T-helper 22 cell (primary cell): Measurements from ENCODE around the gene TCF7L2.
"Not testable (repeated sequence)": the region's sequence is repeated elsewhere in the genome, so short reads cannot be mapped to it uniquely, and the experiment has no call there.

Source experiments
- DNase-seq: peaks from one replicate; pipeline ENCODE4 v3.0.0-alpha.2; 2020; ENCODE audit warnings: low read depth

The TCF7L2 gene

DNA sequence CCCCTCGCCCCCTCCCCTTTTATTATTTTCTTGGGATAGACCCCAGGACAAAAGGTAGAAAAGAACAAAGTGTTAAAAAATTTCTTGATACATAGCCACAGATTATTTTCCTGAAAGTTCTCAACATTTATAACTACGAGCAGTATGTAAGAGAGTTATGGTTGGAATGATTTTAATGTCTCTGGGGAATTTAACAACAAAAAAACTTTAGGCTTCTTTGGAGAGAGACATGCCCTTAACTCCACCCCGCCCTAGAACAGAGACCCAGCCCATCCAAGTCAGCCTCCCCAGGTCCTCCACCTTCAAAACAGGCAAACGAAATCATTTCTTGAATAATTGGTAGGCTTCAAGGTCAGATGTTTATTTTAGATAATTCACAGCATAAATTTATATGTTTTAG, 97.1 kb downstream of the TCF7L2 start:
- DNase-seq: no peak

DNA sequence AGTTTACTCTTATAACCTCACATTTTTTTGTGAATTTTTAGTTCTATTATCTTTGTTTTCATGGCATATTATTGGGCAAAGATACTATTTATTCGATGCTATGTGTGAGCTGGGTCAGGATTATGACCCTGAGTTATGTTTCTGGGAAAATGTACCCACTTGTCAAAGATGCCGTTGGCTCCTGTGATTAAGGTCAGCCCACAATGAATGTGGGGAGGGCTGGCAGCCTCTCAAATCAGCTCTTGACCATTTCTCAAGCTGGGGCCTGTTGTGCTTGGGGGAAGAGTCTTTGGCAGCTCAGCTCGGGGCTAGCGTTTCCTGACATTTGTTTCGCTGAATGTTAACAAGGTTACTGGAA, 97.5 kb downstream of the TCF7L2 start:
- DNase-seq: no peak

DNA sequence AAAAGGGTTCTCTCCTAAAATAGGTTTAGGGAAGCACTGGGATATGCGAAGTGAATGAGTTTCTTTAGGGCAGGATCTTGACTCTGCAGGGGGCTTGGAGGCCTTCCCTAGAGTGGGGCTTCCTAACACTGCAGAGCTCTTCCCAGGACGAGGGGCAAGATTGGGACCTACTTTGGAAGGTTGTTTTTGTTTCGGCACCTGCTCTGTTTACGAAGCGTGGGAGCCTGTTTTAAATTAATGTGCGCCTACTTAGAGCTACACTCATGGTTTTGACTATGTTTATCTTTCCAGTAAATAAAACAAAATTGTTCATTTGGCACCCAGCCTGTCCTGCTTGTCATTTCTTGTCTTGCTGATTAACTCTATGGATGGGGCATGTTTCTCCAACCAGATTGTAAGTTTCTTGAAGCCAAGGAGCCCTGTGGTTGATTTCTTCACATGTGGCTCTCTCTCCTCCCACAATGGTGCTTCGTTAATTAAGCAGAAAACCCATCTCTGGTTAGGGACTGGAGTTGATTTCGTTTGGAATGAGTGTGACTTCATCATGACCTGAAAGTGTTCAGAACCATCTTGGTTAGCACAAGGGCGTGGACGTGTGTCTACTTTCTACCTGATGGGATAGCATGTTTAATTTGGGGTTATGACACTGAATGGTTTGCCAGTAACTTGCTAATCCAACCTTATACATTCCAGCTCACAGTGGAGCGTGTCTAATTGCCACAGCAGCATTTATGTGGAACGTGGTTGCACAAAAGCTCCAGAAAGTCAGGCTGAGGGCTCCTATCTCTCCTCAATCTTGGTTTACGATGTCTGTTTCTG, 98.1 kb downstream of the TCF7L2 start:
- DNase-seq: no peak

DNA sequence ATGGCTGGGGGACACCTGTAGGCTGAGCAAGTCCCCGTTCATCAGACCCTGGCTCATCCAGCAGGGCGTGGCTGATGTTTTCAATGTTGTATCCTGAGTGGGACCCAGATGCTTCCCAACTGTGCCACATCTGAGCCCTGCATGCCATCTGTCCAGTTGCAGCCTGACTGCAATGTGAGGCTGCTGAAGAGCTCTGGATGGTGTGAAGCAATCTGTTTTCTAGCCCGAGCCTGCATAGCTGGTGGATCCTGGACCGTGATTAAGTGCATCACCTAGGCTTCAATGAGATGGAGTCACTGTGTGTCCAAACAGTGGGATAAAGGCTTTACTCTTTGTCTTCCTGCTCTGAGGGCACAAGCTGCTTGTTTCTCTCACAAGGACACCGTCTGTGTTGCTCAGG, 99.8 kb downstream of the TCF7L2 start:
- no peak for DNase-seq

DNA sequence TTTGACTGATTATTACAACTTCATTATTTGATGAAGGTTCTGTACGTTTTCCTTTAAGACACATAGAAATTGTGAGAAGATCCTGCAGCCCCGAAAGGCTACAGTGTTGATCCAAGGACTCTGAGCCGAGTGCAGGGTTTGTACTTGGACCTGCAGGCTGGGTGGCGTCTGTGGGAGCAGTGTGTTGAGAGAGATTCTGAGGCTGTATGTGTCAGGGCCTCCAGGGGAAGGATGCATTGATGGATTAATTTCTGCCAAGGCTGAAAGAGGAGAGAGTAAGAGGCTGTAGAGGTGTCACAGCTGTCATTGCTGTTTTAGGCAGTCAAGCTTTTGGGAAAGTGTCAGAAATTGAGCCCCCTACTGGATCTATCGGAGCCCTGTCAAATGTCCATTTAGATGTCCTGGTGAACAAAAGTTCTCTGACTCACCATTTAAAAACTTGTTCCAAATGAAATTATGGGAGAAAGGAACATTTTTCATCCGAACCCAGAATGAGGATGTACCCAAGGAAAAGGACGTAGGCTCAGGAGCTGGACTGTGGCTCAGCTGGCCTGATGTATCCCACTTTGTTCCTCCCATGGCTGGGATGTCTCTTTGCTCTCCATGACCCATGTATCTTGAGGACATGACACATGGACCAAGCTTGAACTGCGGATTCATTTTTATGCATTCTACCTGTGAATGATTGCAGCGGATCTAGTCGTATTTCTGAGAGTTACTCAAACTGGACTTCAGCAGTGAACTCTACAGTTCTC, 102.2 kb downstream of the TCF7L2 start:
- no peak for DNase-seq

DNA sequence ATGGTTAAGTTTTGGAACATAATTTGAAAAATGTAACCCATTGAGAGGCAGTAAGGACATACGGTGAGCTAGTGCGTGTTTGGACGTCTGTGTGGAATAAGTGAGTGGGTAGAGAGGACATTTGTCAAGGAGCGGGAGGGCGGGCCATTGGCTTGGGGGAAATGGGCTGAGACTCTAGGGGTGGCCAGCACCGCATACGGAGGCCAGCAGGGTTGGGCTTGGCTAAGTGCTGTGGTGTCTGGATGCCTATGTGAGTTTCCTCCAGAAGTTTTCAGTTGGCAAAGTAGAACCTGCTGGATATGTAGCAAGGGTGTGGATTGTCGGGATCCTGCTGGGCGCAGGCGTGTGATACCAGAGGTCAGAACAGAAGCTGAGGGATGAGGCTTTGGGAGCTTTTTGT, 103.0 kb downstream of the TCF7L2 start:
- no peak for DNase-seq

DNA sequence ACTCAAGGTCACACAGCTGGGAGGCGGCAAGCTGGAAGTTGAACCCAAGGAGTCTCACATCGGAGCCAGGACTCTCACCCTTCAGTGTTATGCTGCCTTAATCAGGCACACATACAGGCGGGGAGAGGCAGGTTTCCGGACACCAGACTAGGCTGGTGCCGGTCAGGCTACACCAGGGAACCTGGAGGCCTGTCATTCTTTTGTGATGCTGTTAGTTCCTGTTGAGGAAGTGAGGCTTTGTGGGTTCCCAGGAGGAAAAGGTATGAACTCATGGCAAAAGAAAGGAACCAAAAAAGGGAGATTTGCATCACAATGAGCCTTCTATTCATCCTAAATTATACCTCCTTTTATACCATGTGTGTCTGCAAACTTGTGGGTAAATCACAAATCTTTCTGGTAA, 103.8 kb downstream of the TCF7L2 start:
- DNase-seq: no peak

DNA sequence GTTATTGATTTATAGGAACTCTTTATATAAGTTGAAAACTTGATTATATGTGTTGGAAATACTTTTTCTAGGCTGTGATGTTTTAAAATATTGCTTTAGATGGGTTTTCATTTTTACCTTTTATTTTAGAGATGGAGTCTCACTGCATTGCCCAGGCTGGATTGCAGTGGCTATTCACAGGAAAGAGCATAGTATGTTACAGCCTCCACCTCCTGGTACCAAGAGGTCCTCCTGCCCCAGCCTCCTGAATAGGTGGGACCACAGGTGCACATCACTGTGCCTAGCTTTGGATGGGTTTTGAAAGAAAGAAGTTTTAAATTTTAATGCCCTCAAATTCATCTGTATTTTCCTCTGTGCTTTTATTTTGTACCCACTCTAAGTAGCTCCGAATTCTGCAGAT, 105.4 kb downstream of the TCF7L2 start:
- DNase-seq: no peak

DNA sequence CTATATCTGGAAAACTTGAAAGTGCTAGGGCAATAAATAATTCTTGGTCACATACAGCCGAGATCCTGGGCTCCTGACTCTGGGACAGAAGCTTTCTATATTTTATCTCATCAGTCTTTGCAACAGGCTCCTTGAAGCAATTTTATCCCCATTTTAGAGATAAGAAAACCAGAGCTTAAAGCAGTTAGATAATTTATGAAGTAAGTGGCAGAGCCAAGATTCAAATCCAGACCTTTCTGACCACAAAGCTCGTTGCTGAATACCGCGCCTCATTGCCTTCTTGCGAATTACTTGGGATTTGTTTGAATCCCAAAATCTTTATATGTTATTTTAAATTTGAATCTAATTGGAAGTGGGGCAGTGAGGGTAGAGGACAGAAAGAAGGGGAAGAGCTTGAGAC, 106.0 kb downstream of the TCF7L2 start:
- DNase-seq: no peak

DNA sequence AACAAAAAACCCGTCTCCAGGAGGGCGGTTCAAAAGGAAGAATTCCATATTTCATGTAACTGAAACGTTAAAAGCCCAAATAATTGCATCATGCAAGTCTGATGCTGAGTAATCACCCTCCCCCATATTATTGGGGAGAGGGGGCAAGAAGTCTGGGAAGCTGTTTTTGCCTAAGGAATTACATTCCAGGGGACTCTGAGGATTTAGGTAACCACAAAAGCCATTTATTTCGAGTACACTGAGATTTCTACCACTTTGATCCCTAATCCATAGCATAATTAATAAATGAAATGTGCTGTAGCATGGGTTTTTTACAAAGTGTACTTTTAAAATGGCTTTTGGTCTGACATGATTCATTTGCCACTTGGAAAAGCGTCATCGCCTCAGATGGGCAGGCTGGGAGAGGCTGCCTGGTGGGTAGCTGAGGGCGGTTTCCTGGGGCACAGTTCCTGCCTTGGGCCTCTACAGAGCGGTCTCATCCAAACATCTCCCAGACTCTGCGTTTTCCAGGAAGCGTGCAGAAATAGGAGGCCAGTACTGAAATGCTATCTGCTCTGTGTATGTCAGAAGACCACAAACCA, 106.5 kb downstream of the TCF7L2 start:
- no peak for DNase-seq

DNA sequence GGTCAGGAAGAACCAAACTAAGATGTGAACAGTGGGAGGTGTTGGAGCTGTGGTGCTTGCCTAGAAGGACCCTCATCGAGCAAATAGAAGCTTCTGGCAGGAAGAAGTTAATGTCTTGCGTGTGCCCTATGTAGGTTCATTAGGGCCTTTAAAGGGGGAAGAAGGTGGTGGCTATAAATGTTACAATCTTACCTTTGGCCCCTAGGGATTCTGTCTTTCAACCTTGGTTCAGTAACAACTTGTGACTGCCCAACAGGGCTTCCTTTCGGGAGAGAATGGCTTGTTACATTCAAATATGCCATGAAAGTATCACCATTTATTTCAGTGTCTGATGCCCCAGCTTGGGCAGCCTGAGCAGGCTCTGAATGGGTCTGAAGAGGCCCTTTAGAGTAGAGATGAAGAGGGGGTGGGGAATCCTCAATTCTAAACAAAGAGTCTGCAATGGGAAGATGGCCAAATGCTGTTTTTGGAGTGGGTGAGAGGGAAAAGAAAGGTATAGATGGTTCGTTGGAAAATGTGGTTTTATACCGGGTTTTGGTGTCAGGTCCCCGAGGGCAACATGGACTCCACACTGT, 108.0 kb downstream of the TCF7L2 start:
- no peak for DNase-seq

DNA sequence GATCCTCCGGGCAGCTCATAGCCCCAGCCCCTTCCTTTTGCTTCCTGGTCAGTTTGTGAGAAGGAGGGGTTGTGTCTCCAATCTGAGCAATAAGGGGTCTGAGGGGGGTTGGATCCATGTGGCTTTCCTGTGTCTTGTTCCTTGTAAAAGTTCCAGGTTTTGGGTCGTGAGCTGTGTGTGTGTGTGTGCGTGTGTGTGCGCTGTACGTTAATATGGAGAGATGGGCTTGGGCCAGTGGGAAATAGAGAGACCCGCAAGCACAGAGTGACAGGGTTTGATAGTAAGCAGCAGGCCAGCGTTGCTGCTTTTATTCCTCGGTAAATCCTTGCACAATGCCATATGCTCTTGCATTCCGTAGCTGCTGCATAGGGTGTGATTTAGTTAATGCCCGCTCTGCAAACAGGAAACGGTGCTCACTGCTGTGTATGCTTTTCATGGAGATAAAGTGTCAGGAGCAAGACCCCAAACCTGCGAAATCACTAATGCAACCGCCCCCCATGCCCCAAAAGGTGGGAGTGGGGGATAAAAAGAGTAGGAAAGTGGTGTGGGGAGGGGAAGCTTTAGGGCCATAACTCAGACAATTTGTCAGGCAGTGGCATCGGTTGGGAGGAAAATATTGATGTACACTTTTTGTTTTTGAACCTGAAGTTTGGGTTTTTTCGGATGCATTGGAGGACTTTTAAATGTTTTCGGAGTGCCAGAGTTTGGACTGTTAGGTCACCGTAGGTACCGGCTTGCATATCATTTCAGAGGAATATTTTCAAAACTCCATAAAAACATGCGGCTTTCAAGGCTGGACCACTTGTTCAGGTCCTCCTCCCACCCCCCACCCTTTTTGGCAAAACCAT, 108.7 kb downstream of the TCF7L2 start:
- DNase-seq: no peak

DNA sequence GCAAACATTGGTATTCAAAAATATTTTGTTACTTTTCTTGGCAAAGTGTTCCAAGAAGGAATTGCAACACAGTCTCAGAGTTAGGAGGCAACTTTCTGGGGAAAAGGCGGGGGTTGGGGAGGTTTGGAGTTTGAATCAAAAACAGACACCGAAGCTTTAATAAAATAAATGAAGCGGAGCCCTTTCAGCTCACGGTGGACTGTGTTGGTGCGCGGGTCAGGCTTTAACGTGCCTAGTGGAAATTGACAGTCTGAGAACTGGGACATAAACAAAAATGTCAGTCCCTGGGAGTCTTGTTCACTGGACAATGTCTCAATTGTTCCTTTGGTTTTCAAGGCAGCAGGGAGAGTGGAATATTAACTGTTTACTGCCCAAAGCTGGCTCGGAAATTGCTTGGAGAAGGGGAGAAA, 109.3 kb downstream of the TCF7L2 start:
- no peak for DNase-seq

DNA sequence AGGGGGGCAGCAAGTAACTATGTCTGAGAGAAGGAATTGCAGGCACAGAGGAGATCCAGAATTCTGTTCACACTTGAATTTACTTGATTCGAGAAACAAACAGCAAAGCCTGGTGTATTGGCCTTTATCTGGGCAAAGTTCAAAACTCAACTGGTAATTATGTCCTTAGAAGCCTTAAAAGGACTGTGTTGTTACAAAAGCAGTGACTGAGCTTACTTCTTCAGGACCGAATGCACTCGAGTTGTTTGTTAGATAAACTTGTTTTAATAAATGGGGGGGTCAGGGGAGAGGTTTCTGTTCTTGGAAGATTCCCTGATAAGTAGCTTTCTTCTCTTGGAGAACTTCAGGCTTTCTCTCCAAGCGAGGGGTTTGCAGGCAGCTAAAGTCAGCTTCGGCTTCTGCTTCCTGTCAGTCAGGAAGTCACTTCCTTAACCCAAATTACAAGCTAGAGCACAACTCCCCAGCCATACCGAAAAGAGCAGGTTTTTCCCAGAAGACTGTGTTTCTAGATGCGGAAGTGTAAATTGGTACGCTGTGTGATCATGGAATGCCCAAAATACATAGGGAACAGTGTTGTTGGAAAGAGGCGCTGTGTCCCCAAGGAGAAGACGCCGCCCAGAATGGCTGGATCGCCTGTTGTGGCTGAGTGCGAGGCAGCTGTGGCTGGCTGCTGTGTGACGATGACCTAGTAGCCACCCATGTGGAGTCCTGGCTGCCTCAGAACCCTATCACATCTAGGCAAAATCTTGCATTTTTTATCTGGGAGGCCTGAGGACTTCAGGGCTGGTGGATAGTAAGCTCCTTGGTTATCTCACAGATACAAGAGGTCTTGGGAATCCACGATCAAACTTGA, 110.4 kb downstream of the TCF7L2 start:
- DNase-seq: no peak

DNA sequence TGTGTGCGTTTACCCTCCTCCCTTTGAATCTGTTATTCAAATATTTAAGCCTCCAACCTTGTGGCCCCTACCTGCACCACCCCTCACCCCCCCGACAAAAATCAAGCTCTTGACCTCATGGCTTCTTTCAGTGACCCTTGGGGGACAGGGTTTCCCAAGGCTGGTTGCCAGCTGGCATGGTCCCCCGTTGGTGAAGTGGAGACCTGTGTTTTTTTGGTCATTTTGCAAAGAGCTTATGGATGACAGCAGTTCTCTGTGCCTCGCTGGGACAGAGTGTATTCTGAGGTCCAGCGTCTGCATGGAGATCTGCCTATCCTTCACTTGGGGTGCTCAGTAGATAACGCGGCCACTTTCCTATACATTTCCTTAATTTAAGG, 111.0 kb downstream of the TCF7L2 start:
- DNase-seq: no peak

DNA sequence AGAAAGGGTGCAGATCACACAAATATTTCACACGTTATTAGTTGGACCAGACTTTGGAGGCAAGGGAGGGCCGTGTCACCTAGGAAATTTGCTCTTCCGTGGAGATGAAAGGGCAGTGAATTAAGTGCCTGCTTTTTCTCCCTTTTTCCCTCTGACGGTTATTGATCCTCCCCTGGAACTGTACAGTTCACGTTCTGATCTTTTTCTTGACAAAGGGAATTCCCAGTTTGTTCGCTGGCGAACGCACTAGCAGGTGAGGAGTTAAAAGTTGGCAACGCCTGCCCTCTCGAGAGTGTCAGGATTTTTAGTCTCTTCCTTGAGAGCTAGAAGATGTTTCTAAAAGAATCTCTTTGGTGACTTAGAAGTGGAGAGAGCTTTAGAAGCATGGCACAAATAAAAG, 111.5 kb downstream of the TCF7L2 start:
- DNase-seq: no peak

DNA sequence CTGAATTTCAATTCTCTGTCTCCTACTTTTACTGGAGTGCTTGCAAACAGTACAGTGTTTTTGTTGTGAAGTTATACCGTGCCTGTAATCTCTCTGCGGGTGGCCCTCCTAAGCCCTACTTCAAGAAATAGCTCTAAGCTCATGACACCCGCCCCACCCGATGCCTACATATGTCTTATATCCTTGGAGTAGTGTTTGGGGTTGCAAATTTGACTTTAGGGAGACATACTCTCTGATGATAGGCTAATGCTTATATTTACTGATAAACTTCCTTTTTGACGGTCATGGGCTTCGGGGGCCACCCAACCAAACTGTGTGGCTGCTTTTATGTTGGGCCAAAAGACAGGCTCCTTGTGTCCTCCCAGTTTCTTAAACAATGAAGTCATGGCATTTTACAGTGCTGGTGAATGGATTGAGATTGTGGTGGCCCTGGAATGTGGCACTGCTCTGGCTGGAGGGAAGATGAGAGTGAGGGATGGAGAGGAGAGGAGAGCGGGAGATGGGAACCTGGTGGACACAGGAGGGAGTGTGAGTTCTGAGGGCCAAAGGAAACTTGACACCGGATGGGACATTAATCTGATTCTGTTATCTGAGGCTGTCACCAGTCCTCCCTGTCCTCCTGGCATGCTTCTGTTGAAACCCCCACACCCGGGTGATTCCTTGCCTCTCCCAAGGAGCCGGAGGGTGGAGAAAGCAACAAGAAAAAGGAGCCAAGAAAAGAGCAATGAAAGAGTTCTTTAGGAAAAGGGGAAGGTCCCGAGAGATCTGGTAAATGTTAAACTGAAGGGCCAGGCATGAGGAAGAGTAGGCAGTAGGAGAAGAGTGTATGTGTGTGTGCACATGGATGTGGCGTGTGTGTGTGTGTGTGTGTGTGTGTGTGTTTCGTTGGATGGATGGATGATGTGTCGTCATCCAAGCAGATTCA, 113.3 kb downstream of the TCF7L2 start:
- no peak for DNase-seq

DNA sequence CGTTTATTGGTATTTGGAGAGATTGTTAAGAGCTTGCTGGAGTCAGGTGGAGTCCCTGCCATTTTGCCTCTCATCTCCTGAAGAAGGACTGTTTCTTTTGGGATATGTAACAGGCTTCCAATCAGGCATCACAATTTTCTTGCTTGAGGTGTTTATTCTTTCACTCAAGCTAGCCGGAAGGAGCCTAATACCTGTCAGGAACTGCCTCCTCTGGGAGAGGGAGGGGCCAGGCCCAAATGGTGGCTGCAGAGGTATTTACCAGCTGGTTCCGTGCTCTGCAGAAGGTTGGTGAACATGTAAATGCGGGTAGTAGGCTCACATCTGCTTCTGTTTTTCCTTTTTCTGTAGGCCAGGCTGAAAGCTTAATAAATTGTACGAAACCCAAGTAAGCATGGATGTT, 114.0 kb downstream of the TCF7L2 start:
- DNase-seq: no peak

DNA sequence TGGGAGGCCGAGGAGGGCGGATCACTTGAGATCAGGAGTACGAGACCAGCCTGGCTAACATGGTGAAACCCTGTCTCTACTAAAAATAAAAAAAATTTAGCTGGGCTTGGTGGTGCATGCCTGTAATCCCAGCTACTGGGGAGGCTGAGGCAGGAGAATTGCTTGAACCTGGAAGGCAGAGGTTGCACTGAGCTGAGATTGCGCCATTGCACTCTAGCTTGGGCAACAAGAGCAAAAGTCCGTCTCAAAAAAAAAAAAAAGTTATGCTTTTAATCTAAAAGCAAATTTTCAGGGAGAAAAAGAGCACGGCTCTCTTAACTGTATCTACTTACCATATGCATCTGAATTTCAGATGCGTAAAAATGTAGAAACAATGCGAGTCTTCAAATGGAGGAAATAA, 116.1 kb downstream of the TCF7L2 start:
- DNase-seq: not testable (repeated sequence)
